Loucy (cell line): ENCODE measurements around the gene BHLHE40.

Experiments used
- CTCF ChIP-seq: fragments of 200-600 bp; sonication (generic); conservative IDR thresholded peaks from 2 replicates; pipeline ENCODE4 v1.5.1; 2014; ENCODE audit warnings: mild to moderate bottlenecking, antibody characterized with exemption, low read length
- EZH2phosphoT487 ChIP-seq: fragments of 200-600 bp; IDR thresholded peaks from 2 replicates; pipeline ENCODE4 v1.6.1; 2018; ENCODE audit warnings: antibody characterized with exemption, mild to moderate bottlenecking, moderate library complexity, borderline replicate concordance

GRCh38 chr3:4950351-4950784 lies 28.9 kb upstream of the BHLHE40 start:
- TF ChIP-seq CTCF (no peak), EZH2phosphoT487 (no peak)
